GM03348 (cell line): ENCODE measurements around the gene XPNPEP1.
A peak's percentile ranks its signal among the peaks of the same experiment; 100 is the strongest.
"Not testable (repeated sequence)": the region's sequence is repeated elsewhere in the genome, so short reads cannot be mapped to it uniquely, and the experiment has no call there.

Source experiments
- DNase-seq: peaks from one replicate; pipeline ENCODE4 v3.0.0; 2012; ENCODE audit warnings: low spot score

Gene XPNPEP1

GRCh38 chr10:109924087-109924486 is 776 bp upstream of the XPNPEP1 start:
- DNase-seq: no peak

- no peak for DNase-seq
Measured at GRCh38 chr10:109922358-109922975, 844 bp downstream of the XPNPEP1 start.

GRCh38 chr10:109920016-109920415 is 3.3 kb downstream of the XPNPEP1 start:
- no peak for DNase-seq

DNA sequence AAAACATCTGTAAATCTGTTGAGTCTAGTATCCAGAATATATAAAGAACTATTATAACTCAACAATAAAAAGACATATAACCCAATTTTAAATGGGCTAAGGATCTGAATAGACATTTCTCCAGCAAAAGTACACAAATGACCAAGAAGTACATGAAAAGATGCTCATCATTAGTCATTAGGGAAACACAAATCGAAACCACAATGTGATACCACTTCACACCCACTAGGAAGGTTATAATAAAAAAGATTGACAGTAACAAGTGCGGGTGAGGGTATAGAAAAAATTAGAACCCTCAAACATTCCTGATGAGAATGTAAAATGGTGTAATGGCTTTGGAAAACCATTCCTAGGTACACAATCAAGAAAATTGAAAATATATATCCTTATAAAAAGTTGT is 4.1 kb downstream of the XPNPEP1 start:
- no peak for DNase-seq

DNA sequence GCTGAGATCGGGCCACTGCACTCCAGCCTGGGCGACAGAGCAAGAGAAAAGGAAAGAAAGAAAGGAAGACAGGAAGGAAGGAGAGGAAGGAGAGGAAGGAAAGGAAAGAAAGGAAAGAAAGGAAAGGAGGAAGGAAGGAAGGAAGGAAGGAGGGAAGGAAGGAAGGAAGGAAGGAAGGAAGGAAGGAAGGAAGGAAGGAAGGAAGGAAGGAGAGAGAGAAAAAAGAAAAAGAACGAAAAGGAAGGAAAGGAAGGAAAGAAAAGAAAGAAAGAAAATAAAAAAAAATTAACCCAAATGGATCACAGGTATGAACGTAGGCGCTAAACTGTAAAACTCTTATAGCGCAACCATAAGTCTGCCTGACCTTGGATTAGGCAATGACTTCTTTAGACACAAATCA is 4.6 kb downstream of the XPNPEP1 start:
- DNase-seq: not testable (repeated sequence)

DNA sequence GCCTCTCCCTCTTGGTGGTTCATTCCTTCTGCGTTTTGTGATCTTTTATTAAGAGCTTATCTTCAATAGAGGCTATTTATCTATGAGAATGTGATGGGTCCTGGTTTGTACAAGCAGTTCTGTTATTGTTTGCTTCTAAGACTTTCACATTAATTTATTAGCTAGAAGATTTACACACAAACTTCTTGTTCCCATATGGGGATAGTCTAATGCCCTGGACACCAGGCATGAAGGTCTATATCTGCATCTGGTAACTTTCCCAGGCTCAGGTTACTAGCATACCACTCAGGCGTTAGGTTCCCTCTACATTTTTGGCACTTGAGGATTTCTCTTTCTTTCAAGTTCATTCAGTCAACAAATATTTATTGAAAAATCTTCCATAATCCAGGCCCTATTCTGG is 7.7 kb downstream of the XPNPEP1 start:
- DNase-seq: no peak

- DNase-seq: peak; percentile 75
Measured at GRCh38 chr10:109914966-109915365, 8.3 kb downstream of the XPNPEP1 start.

DNA sequence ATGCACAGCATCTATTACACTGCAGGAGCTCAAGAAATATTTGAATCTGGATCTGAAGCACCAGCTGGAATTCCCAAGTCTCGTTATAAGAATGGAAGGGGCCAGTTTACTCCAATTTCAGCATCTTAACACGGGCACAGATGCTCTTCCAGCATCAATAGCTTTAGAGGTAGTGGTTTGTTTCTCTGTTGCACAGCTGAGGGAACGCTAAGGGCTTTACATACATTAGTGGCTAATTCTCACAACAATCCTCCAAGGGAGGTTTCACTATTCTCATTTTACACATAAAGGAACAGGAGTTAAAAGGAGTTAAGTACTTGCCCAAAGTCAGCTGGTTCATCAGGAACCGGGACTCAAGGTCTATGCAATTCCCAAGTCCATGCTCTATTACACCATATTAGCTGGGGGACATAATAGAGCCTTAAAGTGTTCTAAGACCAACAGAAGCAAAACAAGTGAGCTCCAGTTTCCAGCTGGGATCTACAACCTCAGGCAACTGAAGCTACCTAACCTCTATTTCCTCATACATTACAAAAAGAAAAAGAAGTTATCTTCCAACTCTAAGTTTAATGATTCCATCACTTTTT is 9.9 kb downstream of the XPNPEP1 start:
- no peak for DNase-seq

DNA sequence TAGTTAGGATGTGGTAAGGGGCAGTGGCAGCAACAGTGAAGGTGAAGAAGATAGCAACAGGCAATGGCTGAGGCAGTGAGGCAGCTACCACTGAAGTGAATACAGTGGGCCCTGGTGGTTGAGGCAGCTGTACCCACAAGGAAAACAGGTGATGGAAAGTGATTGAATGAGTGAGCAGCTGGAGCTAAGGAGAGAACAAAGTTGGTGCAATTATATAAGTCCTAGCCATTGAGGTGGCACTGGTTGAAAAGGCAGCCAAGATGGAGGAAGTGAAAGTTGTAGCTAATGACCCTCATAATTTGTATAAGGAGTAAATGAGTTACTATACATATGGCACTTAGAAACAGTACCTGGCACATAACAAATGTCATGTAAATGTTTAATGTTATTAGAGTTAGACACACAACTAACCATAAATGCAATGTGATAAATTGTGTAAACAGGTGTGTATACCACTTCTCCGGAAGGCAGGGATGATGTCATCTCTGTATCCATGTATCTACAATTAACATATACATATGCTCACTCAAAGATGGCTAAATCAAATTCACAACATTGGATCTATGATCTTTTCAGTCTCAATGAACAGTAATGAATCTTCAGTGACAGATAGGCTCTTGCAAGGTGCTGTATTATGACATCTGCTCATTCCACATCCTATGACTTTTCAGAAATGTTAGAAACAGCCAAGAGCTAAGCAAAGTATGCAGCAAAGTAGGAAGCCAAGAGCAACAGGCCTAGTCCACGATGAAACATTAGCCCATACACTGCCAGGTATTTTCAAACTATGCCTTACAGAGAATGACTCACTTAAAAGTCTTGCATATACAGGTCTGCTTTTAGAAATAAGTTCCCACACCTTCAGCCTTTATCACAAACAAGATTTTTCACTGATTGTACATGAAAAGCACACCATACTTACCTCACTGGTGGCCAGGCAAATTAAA is 10.7 kb downstream of the XPNPEP1 start:
- peak; percentile 48 for DNase-seq

DNA sequence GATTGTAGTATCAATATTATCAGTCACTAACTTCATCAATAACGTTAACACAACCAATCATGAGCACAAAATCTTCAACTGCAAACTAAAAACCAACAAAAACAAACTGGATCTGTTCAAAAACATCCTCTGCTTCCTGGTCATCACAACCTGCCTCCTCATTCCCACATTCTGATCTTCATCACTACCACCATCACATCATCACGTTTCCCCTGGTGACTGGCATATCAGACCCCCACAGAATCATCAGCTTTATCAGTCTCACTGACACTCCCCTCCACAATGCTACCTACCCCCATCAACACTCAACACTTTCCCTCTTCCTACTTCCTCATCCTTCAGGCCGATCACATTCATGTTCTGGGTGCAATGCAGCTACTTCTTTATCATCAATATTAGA is 11.4 kb downstream of the XPNPEP1 start:
- no peak for DNase-seq

DNA sequence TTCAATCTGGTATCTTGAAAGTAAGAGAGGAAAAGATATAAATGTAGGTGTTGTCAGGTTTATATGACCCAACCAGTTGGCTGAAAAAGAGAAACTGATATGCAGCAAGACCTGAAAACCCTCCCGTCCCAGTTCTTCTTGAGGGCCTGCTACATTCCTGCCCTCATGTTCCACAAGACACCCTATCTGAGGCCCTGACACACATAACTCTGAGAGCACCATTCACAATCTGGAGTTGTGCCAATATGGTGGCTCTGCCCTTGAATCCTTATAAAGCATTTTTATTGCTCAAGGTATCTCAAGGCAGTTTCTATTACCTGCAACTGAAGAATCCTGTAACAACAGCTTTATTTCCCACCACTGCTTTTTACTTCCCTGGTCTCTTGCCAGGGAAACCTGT is 17.0 kb downstream of the XPNPEP1 start:
- no peak for DNase-seq

DNA sequence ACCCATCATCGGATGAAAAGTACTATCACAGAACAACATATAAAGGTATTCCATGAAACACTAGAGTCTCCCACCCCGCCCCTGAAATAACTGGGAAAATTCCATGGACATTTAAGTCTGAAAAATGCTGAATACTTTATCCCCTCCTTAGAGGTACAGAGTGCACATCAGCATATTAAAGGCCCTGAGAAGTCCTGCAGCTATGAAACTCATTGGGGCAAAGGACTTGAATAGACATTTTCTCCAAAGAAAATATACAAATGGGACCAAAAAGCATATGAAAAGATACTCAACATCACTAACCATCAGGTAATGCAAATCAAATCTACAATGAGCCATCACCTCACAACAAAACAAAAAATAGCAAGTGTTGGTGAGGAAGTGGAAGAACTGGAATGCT is 18.9 kb downstream of the XPNPEP1 start:
- no peak for DNase-seq

- peak; percentile 34 for DNase-seq
Measured at GRCh38 chr10:109902992-109903947, 20.0 kb downstream of the XPNPEP1 start.

GRCh38 chr10:109899356-109900331 is 23.7 kb downstream of the XPNPEP1 start:
- peak; percentile 54 for DNase-seq

- no peak for DNase-seq
Measured at GRCh38 chr10:109898666-109899355, 24.5 kb downstream of the XPNPEP1 start.

DNA sequence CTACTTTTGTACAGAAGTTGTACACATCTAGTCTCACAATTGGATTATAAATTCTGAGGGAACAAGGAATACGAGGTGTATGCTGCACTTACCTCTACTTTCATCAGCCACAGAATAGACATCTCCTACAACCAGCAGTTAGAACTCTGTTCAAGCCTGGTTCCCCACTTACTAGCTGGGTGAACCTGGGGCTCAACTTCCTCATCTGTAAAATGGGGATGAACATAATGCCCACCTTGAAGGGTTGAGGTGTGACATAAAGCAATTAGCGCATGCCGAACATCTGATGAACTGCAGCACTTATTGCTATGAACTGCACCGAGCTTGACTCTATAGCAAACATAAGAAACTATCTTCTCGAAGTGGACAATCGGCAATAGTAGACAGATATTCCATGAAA is 25.3 kb downstream of the XPNPEP1 start:
- DNase-seq: no peak

DNA sequence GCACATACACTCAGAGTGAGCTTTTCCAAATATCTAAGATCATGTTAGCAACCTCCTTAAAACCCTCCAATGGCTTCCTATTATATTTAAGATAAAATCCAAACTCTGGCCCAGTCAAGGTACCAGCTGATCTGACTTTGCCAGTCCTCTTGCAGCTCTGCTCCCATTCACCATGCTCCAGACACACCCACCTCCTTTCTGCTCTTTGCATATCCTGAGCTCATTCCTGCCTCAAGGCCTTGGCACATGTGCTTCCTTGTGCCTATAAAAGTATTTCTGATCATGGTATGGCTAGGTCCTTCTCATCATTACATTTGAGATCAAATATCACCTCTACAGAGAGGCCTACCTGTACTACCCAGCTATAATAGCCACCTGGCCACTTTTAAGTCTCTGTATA is 27.5 kb downstream of the XPNPEP1 start:
- no peak for DNase-seq

DNA sequence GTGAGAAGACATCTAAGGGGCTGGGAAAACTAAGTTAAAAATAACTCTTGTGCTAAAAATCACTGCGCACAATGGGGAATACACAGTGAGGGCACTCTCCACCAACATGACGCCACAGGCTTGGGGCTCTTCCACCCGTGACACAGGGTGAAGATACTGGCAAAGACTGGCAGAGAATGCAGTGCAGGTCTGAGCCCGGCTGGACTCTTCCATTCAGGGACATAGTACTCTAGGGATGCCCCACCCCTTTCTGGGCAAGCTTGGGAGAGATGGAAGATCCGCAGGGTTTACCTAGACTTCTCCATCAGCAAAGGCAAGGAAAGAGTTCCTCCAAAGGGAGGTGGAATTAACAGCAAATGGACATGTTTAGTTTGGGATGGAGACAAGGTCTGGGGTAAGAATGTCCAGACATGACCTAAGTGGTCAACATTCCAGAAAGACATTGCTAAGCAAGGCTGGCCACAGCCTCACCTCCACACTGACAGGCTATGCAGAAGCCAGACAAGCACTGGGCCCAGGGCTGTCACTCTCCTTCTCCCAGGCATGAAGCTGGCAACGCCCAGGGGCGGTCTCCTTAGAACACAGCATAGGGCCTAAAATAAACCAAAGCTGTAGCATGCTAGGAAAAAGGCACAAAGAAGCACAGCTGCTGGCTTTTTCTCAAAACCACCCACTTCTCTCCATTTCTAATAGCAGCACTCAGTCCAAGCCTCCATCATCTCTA is 28.1 kb downstream of the XPNPEP1 start:
- peak; percentile 75 for DNase-seq

DNA sequence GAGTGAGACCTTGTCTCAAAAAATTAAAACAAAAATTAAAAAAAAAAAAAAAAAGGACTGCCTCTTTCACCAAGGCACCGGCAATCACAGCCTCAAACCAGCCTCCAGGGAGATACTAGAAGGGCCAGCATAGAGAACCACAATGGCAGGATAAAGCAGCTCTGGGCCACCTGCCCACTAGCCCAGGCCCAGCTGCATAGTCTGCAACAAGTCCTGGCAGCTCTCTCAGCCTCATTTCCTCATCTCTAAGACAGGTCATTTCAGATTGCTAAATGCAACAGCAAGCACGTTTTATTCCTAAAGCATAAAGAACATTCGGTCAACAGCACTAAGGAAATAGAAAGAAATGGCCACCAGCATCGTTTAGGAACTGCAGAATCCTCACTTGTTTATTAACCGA is 28.8 kb downstream of the XPNPEP1 start:
- DNase-seq: peak; percentile 82
